SK-N-SH (cell line): ENCODE data around the gene MLYCD. TPM values are rescaled to one million over a fixed set of nuclear protein-coding genes. Genes with fewer than 3 reads are reported as not detected.
A peak's percentile ranks its signal among the peaks of the same experiment; 100 is the strongest.

Experiments used
- CTCF ChIA-PET: fragments of 300-600, 350-600 bp; formaldehyde crosslinking; extraction: SDS; loops from one replicate; lab custom pipeline; 2021; lab: Yijun Ruan, JAX
- POLR2A ChIA-PET: fragments of 350-600 bp; sonication (Branson Sonifier 250); formaldehyde crosslinking; extraction: SDS; loops from one replicate; lab custom pipeline; 2020; ENCODE audit warnings: antibody characterized with exemption, inconsistent platforms; lab: Yijun Ruan, JAX
- DNase-seq: peaks from one replicate; pipeline ENCODE4 v3.0.0; 2012
- H2AFZ ChIP-seq: fragments of 200-600 bp; sonication (generic); 2 replicates; pipeline ENCODE4 v1.8.1; 2016; ENCODE audit warnings: antibody characterized with exemption, mild to moderate bottlenecking, low read depth
- H3F3A ChIP-seq: fragments of 200-600 bp; sonication (generic); replicated peaks from 2 replicates; pipeline ENCODE3; 2016; ENCODE audit warnings: antibody characterized with exemption, mild to moderate bottlenecking; ENCODE audit not compliant: insufficient read depth
- H3K27ac ChIP-seq, 2 experiments: fragments of 200-500 bp in 1 of 2; fragments of 200-600 bp in 1 of 2; sonication (Bioruptor generic) in 1 of 2; sonication (generic), shearing (Covaris generic) in 1 of 2; 2 replicates each; pipeline versions ENCODE4 v1.5.1 to v1.6.1; 2014 to 2016; ENCODE audit warnings: low read depth in 2 of 2, inconsistent platforms in 1 of 2, low read length in 1 of 2, mild to moderate bottlenecking in 1 of 2, mixed read lengths in 1 of 2
- H3K27me3 ChIP-seq: fragments of 200-600 bp; sonication (generic), shearing (Covaris generic); 2 replicates; pipeline ENCODE4 v1.6.1; 2016; ENCODE audit warnings: mixed run types; ENCODE audit not compliant: insufficient read depth
- H3K36me3 ChIP-seq, 2 experiments: fragments of 200-500 bp in 1 of 2; fragments of 200-600 bp in 1 of 2; sonication (Bioruptor generic) in 1 of 2; sonication (generic) in 1 of 2; replicated peaks in 1 of 2; 2 replicates each; pipeline versions ENCODE3 to v1.5.1; 2014 to 2016; ENCODE audit warnings: low read length in 1 of 2, mild to moderate bottlenecking in 1 of 2; ENCODE audit not compliant: insufficient read depth in 2 of 2, control insufficient read depth in 1 of 2
- H3K4me1 ChIP-seq, 2 experiments: fragments of 200-500 bp in 1 of 2; fragments of 200-600 bp in 1 of 2; sonication (Bioruptor generic) in 1 of 2; sonication (generic), shearing (Covaris generic) in 1 of 2; 2 replicates each; pipeline versions ENCODE4 v1.5.1 to v1.6.1; 2014 to 2016; ENCODE audit warnings: low read depth in 1 of 2, low read length in 1 of 2, mixed run types in 1 of 2; ENCODE audit not compliant: insufficient read depth in 2 of 2, control insufficient read depth in 1 of 2
- H3K4me2 ChIP-seq: fragments of 200-600 bp; sonication (generic), shearing (Covaris generic); 2 replicates; pipeline ENCODE4 v1.6.1; 2017; ENCODE audit warnings: mixed run types
- H3K4me3 ChIP-seq, 2 experiments: fragments of 200-500 bp in 1 of 2; fragments of 200-600 bp in 1 of 2; sonication (Bioruptor generic) in 1 of 2; sonication (generic), shearing (Covaris generic) in 1 of 2; 2 replicates each; pipeline versions ENCODE4 v1.5.1 to v1.8.1; 2014 to 2016; ENCODE audit warnings: low read depth in 2 of 2, inconsistent platforms in 1 of 2, low read length in 1 of 2, mild to moderate bottlenecking in 1 of 2, mixed read lengths in 1 of 2, moderate library complexity in 1 of 2
- H3K79me2 ChIP-seq: fragments of 200-600 bp; sonication (generic); 2 replicates; pipeline ENCODE4 v1.8.1; 2017; ENCODE audit warnings: mild to moderate bottlenecking; ENCODE audit not compliant: insufficient read depth
- H3K9ac ChIP-seq: fragments of 200-600 bp; sonication (generic); 2 replicates; pipeline ENCODE4 v1.6.1; 2017; ENCODE audit warnings: mixed run types
- H3K9me2 ChIP-seq: fragments of 200-600 bp; sonication (generic); 2 replicates; pipeline ENCODE4 v1.6.1; 2017; ENCODE audit warnings: mixed run types
- H3K9me3 ChIP-seq: fragments of 200-600 bp; sonication (generic); 2 replicates; pipeline ENCODE4 v1.6.1; 2017; ENCODE audit warnings: mixed run types, mild to moderate bottlenecking, moderate library complexity
- H4K20me1 ChIP-seq: fragments of 200-600 bp; sonication (generic); 2 replicates; pipeline ENCODE4 v1.6.1; 2017; ENCODE audit warnings: mild to moderate bottlenecking, mixed run types; ENCODE audit not compliant: insufficient read depth
- CTCF ChIP-seq: fragments of 200-600 bp; sonication (generic); IDR thresholded peaks from 2 replicates; pipeline ENCODE4 v1.6.1; 2017; ENCODE audit warnings: antibody characterized with exemption, mild to moderate bottlenecking, moderate library complexity
- JUND ChIP-seq: IDR thresholded peaks from 2 replicates; pipeline ENCODE4 v1.4.0; 2012
- MAX ChIP-seq: IDR thresholded peaks from 2 replicates; pipeline ENCODE4 v1.4.0; 2012; ENCODE audit warnings: low read depth
- TAF1 ChIP-seq: IDR thresholded peaks from 2 replicates; pipeline ENCODE4 v1.6.1; 2012; ENCODE audit warnings: low read depth, mild to moderate bottlenecking, low read length, moderate library complexity, borderline replicate concordance
- TCF12 ChIP-seq: IDR thresholded peaks from 2 replicates; pipeline ENCODE4 v1.4.0; 2012
- USF2 ChIP-seq: fragments of 150-350 bp; IDR thresholded peaks from 2 replicates; pipeline ENCODE4 v1.6.1; 2017; ENCODE audit warnings: antibody characterized with exemption, low read length, low read depth, borderline replicate concordance
- ZBTB33 ChIP-seq: IDR thresholded peaks from 2 replicates; pipeline ENCODE4 v1.4.0; 2012; ENCODE audit warnings: low read depth, borderline replicate concordance
- WGBS: methylation state at CpG from one replicate; pipeline ENCODE4 v1.1.6; 2017; ENCODE audit warnings: low lambda C conversion rate; 5-methylcytosine and 5-hydroxymethylcytosine counted together
- polyA plus RNA-seq, 3 experiments: library from polyadenylated mRNA; depleted of rRNA; stranded (reverse); fragments of >200 nt; gene quantifications; 2 replicates each; pipeline ENCODE4 v1.2.3, GENCODE V29; 2012
- TF ChIP-seq, protein P1 (sequence below): IDR thresholded peaks from 2 replicates; pipeline ENCODE4; 2012

The MLYCD gene
- polyA plus RNA-seq, 1 of the 3 experiments (the other 2 are of a cell fraction): 2.4 TPM

GRCh38 chr16:83953796-83954576 is 55.1 kb downstream of the MLYCD start:
- CTCF ChIA-PET: interaction anchor here (0.7 to 14.6 kb wide), 21 partner anchors 10 to 233 kb away, joined by 3 to 470 read pairs (median 5); partner anchors contain the start of gene TAF1C
- peak overlapping the region; percentile 74; the same call in 1 of the 2 replicates for H2AFZ ChIP-seq
- no peak for DNase-seq

DNA sequence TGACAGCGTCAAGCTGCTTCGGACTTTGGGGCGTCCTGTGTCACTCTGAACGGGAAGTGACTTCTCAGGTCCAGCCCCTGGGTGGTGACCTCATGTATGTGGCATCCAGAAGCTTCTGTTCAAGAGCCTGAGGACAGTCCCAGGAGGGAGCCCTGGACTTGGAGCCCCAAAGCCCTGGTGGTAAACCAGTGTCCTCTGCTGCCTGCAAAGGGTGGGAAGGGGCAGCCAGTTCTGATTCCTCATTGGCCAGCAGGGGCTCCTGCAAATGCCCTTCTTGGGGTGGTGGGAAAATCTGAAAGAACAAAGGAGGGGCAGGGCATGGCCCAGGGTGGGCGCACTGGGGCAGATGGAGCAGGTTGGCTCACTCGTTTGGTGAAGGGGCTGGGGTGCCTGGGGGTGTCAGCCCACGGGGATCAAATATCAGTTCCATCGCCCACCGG is 55.7 kb downstream of the MLYCD start:
- Histone ChIP-seq H4K20me1 (peaks cover 11% of the 10 kb centered on the region; the same call in 1 of the 2 replicates), H3K4me1 (peaks cover 9 to 37% of the 10 kb centered on the region in 2 experiments; a peak in 2 of 4 replicates), H3K9me2 (no peaks in the 10 kb centered on the region), H3K9ac (no peak overlapping the region), H2AFZ (no peak overlapping the region), H3K9me3 (no peaks in the 10 kb centered on the region), H3F3A (peaks cover 3% of the 10 kb centered on the region), H3K36me3 (peaks cover 0 to 6% of the 10 kb centered on the region in 2 experiments), H3K79me2 (no peaks in the 10 kb centered on the region), H3K4me2 (peak overlapping the region; percentile 99), H3K4me3 (peak overlapping the region in 1 of 2 experiments; percentile 65; a peak in 1 of 4 replicates), H3K27me3 (no peaks in the 10 kb centered on the region), H3K27ac (no peak overlapping the region)
- no peak for DNase-seq
- 39% methylated on average over 9 of the region's 9 CpGs for WGBS
- ChIA-PET POLR2A (no interaction called here), CTCF (interaction anchor here (0.8 to 14.6 kb wide), 17 partner anchors 14 to 353 kb away, joined by 3 to 470 read pairs (median 5); partner anchors contain the start of gene TAF1C)
- no peak for TF ChIP-seq ZBTB33
- TF ChIP-seq, protein P1, sequence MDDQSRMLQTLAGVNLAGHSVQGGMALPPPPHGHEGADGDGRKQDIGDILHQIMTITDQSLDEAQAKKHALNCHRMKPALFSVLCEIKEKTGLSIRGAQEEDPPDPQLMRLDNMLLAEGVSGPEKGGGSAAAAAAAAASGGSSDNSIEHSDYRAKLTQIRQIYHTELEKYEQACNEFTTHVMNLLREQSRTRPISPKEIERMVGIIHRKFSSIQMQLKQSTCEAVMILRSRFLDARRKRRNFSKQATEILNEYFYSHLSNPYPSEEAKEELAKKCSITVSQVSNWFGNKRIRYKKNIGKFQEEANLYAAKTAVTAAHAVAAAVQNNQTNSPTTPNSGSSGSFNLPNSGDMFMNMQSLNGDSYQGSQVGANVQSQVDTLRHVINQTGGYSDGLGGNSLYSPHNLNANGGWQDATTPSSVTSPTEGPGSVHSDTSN: peak; percentile 45

More at GRCh38 chr16:83953796-83954576, 55.1 kb downstream of the MLYCD start:
- Histone ChIP-seq H3K9me2 (no peaks in the 10 kb centered on the region), H3F3A (peaks cover 3% of the 10 kb centered on the region), H4K20me1 (peaks cover 11% of the 10 kb centered on the region; the same call in 1 of the 2 replicates), H3K36me3 (peaks cover 0 to 2% of the 10 kb centered on the region in 2 experiments), H3K4me1 (peaks cover 9 to 34% of the 10 kb centered on the region in 2 experiments; a peak in 2 of 4 replicates), H3K27me3 (no peaks in the 10 kb centered on the region), H3K9me3 (no peaks in the 10 kb centered on the region), H3K9ac (peak overlapping the region; percentile 77), H3K27ac (peak overlapping the region in 1 of 2 experiments; percentile 78; a peak in 2 of 4 replicates), H3K4me2 (peak overlapping the region; percentile 99), H3K4me3 (peak overlapping the region; percentile 62 to 65), H3K79me2 (no peaks in the 10 kb centered on the region)
- 11% methylated on average over 11 of the region's 19 CpGs for WGBS
- TF ChIP-seq TAF1: no peak
- TF ChIP-seq MAX: peak; percentile 10; the same call in 1 of the 2 replicates
- TF ChIP-seq TCF12: no peak
- TF ChIP-seq JUND: no peak
- TF ChIP-seq CTCF: peak; percentile 67
- no peak for TF ChIP-seq USF2
- POLR2A ChIA-PET: no interaction called here
